Urinary bladder (tissue), 4 donors: ENCODE results near the gene VAMP5. TPM values are rescaled to one million over a fixed set of nuclear protein-coding genes. Genes with fewer than 3 reads are reported as not detected.
"Not testable (repeated sequence)": the region's sequence is repeated elsewhere in the genome, so short reads cannot be mapped to it uniquely, and the experiment has no call there.

Experiments used
- DNase-seq: peaks from one replicate; pipeline ENCODE4 v3.0.0-alpha.2; 2015; ENCODE audit errors: extremely low spot score
- H3K27ac ChIP-seq: one replicate; pipeline ENCODE4 v1.5.1; 2013; ENCODE audit warnings: low read depth, mild to moderate bottlenecking, moderate library complexity
- H3K36me3 ChIP-seq: one replicate; pipeline ENCODE4 v1.6.1; 2013; ENCODE audit warnings: mild to moderate bottlenecking, moderate library complexity; ENCODE audit not compliant: insufficient read depth
- H3K4me1 ChIP-seq: one replicate; pipeline ENCODE4 v1.6.1; 2013; ENCODE audit warnings: mild to moderate bottlenecking, moderate library complexity; ENCODE audit not compliant: insufficient read depth
- H3K4me3 ChIP-seq: one replicate; pipeline ENCODE4 v1.5.1; 2013; ENCODE audit warnings: low read depth, low read length
- WGBS: extraction: QIAGEN DNeasy Blood & Tissue Kit; methylation state at CpG from one replicate; pipeline ENCODE4 v1.1.7; 2013; 5-methylcytosine and 5-hydroxymethylcytosine counted together
- polyA plus RNA-seq: library from polyadenylated mRNA; stranded (reverse); fragments of 200-250 nt; gene quantifications from one replicate; pipeline ENCODE4 v1.2.3, GENCODE V29; 2013
- total RNA-seq: library from RNA; depleted of rRNA; stranded (reverse); fragments of >200 nt; gene quantifications from one replicate; pipeline ENCODE4 v1.2.3, GENCODE V29; 2014
- donor health status: healthy with polysubstance abuse.
- donor health status: healthy.

Gene VAMP5
- total and polyA plus RNA-seq, 2 donors: 8.0 to 157 TPM

GRCh38 chr2:85595301-85596025 is 11.2 kb downstream of the VAMP5 start, which contains the start of gene RNF181:
Gene RNF181 (plus strand): TSS chr2:85595745. CDS start chr2:85595764, 19 bp downstream.
- WGBS: under 1% methylated on average over 47 of the region's 47 CpGs
- peak; percentile 97 for DNase-seq
- Histone ChIP-seq H3K4me3 (peak within 1 kb of the TSS; percentile 69), H3K36me3 (no peaks in the 10 kb centered on the region), H3K4me1 (no peaks in the 10 kb centered on the region), H3K27ac (peak within 1 kb of the TSS; percentile 93)

DNA sequence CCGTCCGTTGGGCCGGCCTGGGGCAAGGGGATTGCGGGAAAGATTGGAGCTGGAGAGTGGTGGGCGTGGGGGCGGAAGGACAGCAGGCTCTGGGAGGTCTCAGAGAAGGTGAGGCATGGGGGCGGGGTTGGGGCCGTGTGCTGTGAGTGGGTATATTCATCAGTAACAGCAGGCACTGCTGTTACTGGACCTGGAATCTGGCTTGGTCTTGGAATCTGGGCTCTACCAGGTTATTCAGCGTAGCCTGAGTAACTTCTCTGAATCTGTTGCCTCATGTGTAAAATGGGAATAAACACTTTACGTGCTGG is 11.7 kb downstream of the VAMP5 start:
- Histone ChIP-seq H3K27ac (peak overlapping the region; percentile 93), H3K4me1 (no peaks in the 10 kb centered on the region), H3K36me3 (no peaks in the 10 kb centered on the region), H3K4me3 (peak overlapping the region; percentile 69)
- 2% methylated on average over 10 of the region's 10 CpGs for WGBS
- no peak for DNase-seq

GRCh38 chr2:85596486-85597143 is 12.4 kb downstream of the VAMP5 start:
- WGBS: 66% methylated on average over 3 of the region's 3 CpGs
- H3K4me1 ChIP-seq: no peaks in the 10 kb centered on the region
- no peak overlapping the region for H3K27ac ChIP-seq
- no peaks in the 10 kb centered on the region for H3K36me3 ChIP-seq
- no peak for DNase-seq
- peak overlapping the region; percentile 69 for H3K4me3 ChIP-seq

GRCh38 chr2:85597241-85597640 is 13.0 kb downstream of the VAMP5 start:
- no peak overlapping the region for H3K4me3 ChIP-seq
- H3K27ac ChIP-seq: no peak overlapping the region
- no peaks in the 10 kb centered on the region for H3K4me1 ChIP-seq
- no peaks in the 10 kb centered on the region for H3K36me3 ChIP-seq
- DNase-seq: no peak
- whole genome bisulfite sequencing: 76% methylated on average over 5 of the region's 5 CpGs

DNA sequence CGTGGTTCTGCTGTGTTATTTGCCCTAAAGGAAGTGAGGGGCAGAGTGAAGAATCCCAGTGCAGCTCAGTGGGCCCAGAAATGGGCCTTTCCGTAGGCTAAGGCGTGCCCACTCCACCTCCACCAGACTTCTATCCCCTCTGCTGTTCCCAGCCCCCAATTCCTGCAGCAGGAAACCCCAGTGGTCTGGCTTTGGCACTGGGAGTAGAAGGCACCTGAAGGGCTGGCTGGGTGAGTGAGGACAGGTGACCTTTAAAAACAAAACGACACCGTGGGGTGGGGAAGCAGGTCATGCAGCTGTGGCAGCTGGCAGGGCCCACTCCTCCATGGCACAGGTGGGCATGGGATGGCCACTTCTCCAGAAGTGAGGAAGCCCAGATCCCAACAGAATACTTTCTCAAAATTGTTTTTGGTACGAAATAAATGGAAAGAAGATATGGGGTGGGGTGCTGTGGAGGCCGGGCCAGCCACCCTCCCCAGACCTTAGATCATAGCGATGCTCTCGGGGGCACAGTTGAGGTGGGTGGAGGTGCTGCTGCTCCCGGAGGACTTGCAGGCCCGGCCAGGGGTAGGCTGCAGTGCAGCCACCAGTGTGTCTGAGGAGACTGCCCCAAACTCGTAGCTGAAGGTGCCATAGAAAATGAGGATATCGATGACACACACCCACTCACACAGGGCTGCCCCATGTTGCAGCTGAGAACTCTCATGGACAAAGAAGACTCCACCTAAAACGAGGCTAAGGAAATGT is 14.5 kb downstream of the VAMP5 start:
- no peaks in the 10 kb centered on the region for H3K4me1 ChIP-seq

DNA sequence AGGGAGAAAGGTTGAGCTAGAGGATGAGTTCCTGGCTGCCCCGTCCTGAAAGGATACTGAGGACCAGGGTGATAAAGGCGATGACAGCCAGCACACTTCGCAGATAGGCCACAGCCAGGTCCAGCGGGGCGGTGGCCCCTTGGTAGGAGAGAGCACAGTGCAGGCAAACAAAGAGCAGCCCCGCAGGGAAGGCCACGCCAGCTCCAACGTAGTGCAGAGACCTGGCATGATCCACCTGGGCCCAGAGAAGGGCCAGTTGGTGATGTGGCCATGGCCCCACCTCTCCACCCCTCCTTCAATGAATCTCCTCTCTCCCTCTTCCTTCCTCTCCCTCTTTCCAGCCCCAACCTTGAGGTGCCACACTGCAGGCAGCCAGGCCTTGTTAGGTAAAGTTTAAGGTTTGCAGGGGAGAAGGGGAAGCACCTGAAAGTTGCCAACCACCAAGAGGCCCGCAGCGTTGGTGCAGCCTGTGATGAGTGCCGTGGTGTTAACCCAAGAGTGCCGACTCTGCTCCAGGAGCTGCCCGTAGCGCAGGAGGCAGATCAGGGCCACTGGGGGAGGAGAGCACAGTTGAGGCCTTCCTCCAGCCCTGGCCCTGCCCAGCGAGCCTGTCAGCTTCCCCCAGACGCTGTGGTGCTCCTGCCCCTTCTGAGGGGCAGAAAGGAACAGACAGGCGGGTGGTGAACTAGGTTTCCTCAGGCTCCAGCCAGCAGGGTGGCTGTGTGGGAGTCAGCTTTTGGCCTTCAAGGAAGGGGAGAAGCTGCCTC is 15.4 kb downstream of the VAMP5 start:
- H3K4me1 ChIP-seq: no peaks in the 10 kb centered on the region

More for the DNA sequence above, 14.5 kb downstream of the VAMP5 start:
- Histone ChIP-seq H3K27ac (no peak overlapping the region), H3K36me3 (no peaks in the 10 kb centered on the region), H3K4me3 (no peak overlapping the region)
- WGBS: 74% methylated on average over 14 of the region's 14 CpGs
- DNase-seq: no peak

GRCh38 chr2:85600235-85600575 is 16.0 kb downstream of the VAMP5 start:
- Histone ChIP-seq H3K36me3 (no peaks in the 10 kb centered on the region), H3K4me3 (no peak overlapping the region), H3K27ac (no peak overlapping the region), H3K4me1 (no peaks in the 10 kb centered on the region)
- WGBS: 88% methylated on average over 3 of the region's 3 CpGs
- DNase-seq: no peak

More for the DNA sequence above, 15.4 kb downstream of the VAMP5 start:
- DNase-seq: no peak
- Histone ChIP-seq H3K36me3 (no peaks in the 10 kb centered on the region), H3K27ac (no peak overlapping the region), H3K4me3 (no peak overlapping the region)
- WGBS: 77% methylated on average over 17 of the region's 17 CpGs

DNA sequence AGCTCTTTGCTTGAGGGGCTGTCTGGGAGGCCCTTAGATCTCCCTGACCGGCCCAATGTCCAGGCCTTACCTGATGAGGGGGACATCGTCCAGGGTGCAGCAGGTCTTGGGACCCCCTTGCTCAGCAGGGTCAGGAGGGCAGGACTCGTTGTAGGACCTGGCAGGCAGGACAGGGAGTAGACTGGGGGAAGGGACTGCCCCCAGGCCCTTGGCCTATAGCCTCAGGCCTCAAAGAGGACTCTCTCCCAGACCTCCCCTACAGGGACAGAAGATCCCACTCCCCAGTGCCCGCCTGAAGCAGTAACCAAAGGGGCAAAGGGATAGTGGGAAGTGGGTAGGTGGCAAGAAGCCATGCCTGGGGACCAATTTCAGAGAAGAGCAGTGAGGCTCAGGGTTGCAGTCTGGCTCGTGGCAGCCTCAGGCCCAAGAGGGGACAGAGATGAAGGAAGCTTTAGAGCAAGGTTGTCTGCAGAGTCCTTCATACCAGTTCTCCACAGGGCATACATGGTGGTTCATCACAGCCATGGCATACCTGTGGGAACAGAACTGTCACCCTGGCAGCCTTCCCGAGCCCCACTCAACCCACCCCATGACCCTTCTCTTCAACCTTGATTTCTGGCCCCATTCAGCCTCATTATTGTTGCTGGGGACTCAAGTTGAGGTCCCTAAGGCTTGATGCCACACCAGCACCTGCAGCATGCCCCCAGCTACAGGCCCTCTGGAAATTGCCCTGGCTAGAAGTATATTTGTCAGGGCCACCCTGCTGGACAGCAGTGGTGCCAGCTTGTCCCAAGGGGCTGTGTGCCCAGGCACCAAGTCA is 16.9 kb downstream of the VAMP5 start:
- Histone ChIP-seq H3K4me1 (no peaks in the 10 kb centered on the region), H3K4me3 (no peak overlapping the region), H3K36me3 (no peaks in the 10 kb centered on the region), H3K27ac (no peak overlapping the region)
- WGBS: 78% methylated on average over 6 of the region's 6 CpGs
- no peak for DNase-seq

- peak overlapping the region; percentile 49 for H3K27ac ChIP-seq
- no peaks in the 10 kb centered on the region for H3K4me1 ChIP-seq
- no peak for DNase-seq
- peak overlapping the region; percentile 62 for H3K4me3 ChIP-seq
- 6% methylated on average over 36 of the region's 36 CpGs for WGBS
- H3K36me3 ChIP-seq: no peaks in the 10 kb centered on the region
These were observed 17.7 kb downstream of the VAMP5 start for GRCh38 chr2:85601771-85602475.

GRCh38 chr2:85602476-85603234 is 18.4 kb downstream of the VAMP5 start, which contains the start of gene TMEM150A:
Gene TMEM150A (minus strand): TSS chr2:85602698. CDS start chr2:85601948, 750 bp downstream.
- peak within 1 kb of the TSS; percentile 62 for H3K4me3 ChIP-seq
- DNase-seq: peak; percentile 80
- WGBS: under 1% methylated on average over 73 of the region's 73 CpGs
- H3K4me1 ChIP-seq: no peaks in the 10 kb centered on the region
- no peaks in the 10 kb centered on the region for H3K36me3 ChIP-seq
- peak within 1 kb of the TSS; percentile 51 for H3K27ac ChIP-seq

GRCh38 chr2:85604133-85604444 is 19.9 kb downstream of the VAMP5 start:
- 84% methylated on average over 3 of the region's 3 CpGs for WGBS
- not testable (repeated sequence) for H3K36me3 ChIP-seq, DNase-seq, H3K4me3 ChIP-seq, H3K27ac ChIP-seq, H3K4me1 ChIP-seq
